Liver (tissue), 3 donors: ENCODE data around the gene ARID5B.

Source experiments
- CTCF ChIP-seq: fragments of 150-350 bp; IDR thresholded peaks from 2 replicates; pipeline ENCODE4 v1.5.1; 2017; ENCODE audit warnings: improper control_type of control experiment, low read depth, low read length; ENCODE audit not compliant: missing input control
- EGR1 ChIP-seq, 2 donors: IDR thresholded peaks; 2 replicates each; pipeline ENCODE4 v1.6.1; 2016 to 2018; ENCODE audit warnings: antibody characterized with exemption in 2 of 2, low read depth in 2 of 2
- GABPA ChIP-seq, 2 donors: IDR thresholded peaks in 1 of 2; conservative IDR thresholded peaks in 1 of 2; 2 replicates each; pipeline ENCODE4 v1.6.1; 2016; ENCODE audit warnings: antibody characterized with exemption in 2 of 2, mild to moderate bottlenecking in 1 of 2, moderate library complexity in 1 of 2
- MAX ChIP-seq: IDR thresholded peaks from 2 replicates; pipeline ENCODE4 v1.6.1; 2016; ENCODE audit warnings: antibody characterized with exemption
- RAD21 ChIP-seq, 2 donors: IDR thresholded peaks; 2 replicates each; pipeline ENCODE4 v1.6.1; 2016; ENCODE audit warnings: antibody characterized with exemption in 2 of 2, mild to moderate bottlenecking in 2 of 2
- SP1 ChIP-seq: IDR thresholded peaks from 2 replicates; pipeline ENCODE4 v1.6.1; 2018; ENCODE audit warnings: antibody characterized with exemption, mild to moderate bottlenecking
- TAF1 ChIP-seq: conservative IDR thresholded peaks from 2 replicates; pipeline ENCODE4 v1.6.1; 2016; ENCODE audit warnings: antibody characterized with exemption, mild to moderate bottlenecking
- ZBTB33 ChIP-seq: IDR thresholded peaks from 2 replicates; pipeline ENCODE4 v1.6.1; 2016; ENCODE audit warnings: antibody characterized with exemption
- TF ChIP-seq, protein P1 (sequence below): IDR thresholded peaks from 2 replicates; pipeline ENCODE4 v1.6.1; 2016; ENCODE audit warnings: antibody characterized with exemption
- TF ChIP-seq, protein P2 (sequence below): IDR thresholded peaks from 2 replicates; pipeline ENCODE4 v1.6.1; 2016; ENCODE audit warnings: antibody characterized with exemption, mild to moderate bottlenecking
- donor health status: healthy.
- donor health status: healthy.

DNA sequence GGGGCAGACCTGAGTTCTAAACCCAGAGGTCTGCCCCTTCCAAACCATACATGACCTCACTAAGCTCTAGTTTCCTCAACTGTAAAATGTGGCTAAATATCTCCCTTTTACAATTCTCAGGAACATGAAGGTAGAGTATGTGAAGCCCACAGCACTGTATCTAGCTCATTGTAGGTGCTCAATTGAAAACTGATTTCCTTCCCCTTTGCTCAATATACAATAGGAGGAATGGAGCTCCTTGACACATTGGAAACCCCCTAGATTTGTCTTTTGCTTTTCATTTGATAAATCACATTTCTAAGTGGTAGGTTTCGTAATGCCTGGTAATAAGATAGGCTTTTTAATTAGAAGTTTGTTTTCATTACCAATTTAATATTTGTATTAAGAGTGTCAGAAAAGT lies 153.3 kb downstream of the ARID5B start:
- TF ChIP-seq CTCF, result no peak
- TF ChIP-seq GABPA (IDR thresholded peaks at IDR 0.05 in 1 of 2, conservative IDR thresholded peaks at IDR 0.05 in 1 of 2), result no peak
- TF ChIP-seq SP1, result no peak
- TF ChIP-seq, protein P1, sequence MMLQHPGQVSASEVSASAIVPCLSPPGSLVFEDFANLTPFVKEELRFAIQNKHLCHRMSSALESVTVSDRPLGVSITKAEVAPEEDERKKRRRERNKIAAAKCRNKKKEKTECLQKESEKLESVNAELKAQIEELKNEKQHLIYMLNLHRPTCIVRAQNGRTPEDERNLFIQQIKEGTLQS, result no peak
- no peak for TF ChIP-seq MAX
- TF ChIP-seq, protein P2, sequence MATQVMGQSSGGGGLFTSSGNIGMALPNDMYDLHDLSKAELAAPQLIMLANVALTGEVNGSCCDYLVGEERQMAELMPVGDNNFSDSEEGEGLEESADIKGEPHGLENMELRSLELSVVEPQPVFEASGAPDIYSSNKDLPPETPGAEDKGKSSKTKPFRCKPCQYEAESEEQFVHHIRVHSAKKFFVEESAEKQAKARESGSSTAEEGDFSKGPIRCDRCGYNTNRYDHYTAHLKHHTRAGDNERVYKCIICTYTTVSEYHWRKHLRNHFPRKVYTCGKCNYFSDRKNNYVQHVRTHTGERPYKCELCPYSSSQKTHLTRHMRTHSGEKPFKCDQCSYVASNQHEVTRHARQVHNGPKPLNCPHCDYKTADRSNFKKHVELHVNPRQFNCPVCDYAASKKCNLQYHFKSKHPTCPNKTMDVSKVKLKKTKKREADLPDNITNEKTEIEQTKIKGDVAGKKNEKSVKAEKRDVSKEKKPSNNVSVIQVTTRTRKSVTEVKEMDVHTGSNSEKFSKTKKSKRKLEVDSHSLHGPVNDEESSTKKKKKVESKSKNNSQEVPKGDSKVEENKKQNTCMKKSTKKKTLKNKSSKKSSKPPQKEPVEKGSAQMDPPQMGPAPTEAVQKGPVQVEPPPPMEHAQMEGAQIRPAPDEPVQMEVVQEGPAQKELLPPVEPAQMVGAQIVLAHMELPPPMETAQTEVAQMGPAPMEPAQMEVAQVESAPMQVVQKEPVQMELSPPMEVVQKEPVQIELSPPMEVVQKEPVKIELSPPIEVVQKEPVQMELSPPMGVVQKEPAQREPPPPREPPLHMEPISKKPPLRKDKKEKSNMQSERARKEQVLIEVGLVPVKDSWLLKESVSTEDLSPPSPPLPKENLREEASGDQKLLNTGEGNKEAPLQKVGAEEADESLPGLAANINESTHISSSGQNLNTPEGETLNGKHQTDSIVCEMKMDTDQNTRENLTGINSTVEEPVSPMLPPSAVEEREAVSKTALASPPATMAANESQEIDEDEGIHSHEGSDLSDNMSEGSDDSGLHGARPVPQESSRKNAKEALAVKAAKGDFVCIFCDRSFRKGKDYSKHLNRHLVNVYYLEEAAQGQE, result no peak
- no peak for TF ChIP-seq EGR1 (IDR thresholded peaks at IDR 0.05; ENCODE audit: low read depth in 2 of 2)
- no peak for TF ChIP-seq TAF1
- TF ChIP-seq RAD21 (IDR thresholded peaks at IDR 0.05), result no peak
- TF ChIP-seq ZBTB33, result no peak
